Transverse colon (tissue), 3 donors: Measurements from ENCODE around the gene SLC13A3.

Source experiments
- CTCF ChIP-seq, 5 experiments: fragments of 200-600 bp in 3 of 5; fragments of 450-650 bp in 2 of 5; sonication (generic) in 3 of 5; IDR thresholded peaks; 1 replicate in 2 of 5; 2 replicates in 3 of 5; pipeline ENCODE4 v1.5.1; 2016 to 2017; ENCODE audit warnings: antibody characterized with exemption in 5 of 5, inconsistent platforms in 3 of 5, mild to moderate bottlenecking in 2 of 5, moderate library complexity in 1 of 5
- EP300 ChIP-seq: sonication (generic); formaldehyde crosslinking; IDR thresholded peaks from one replicate; pipeline ENCODE4 v1.6.1; 2017; ENCODE audit warnings: antibody characterized with exemption, low read depth
- POLR2A ChIP-seq: fragments of 450-650 bp; IDR thresholded peaks from one replicate; pipeline ENCODE4 v1.6.1; 2016; ENCODE audit warnings: antibody characterized with exemption, mild to moderate bottlenecking, moderate library complexity

GRCh38 chr20:46600286-46600752, 50.9 kb downstream of the SLC13A3 start:
- TF ChIP-seq CTCF (IDR thresholded peaks at IDR 0.05), result no peak
- TF ChIP-seq EP300, result no peak
- no peak for TF ChIP-seq POLR2A
